Midbrain (tissue), 1 donor: Measurements from ENCODE around the gene OR9K2.
"Not testable (repeated sequence)": the region's sequence is repeated elsewhere in the genome, so short reads cannot be mapped to it uniquely, and the experiment has no call there.

Experiments used
- DNase-seq: peaks from one replicate; lab custom pipeline; 2025; lab: John Stamatoyannopoulos, UW

Gene OR9K2

DNA sequence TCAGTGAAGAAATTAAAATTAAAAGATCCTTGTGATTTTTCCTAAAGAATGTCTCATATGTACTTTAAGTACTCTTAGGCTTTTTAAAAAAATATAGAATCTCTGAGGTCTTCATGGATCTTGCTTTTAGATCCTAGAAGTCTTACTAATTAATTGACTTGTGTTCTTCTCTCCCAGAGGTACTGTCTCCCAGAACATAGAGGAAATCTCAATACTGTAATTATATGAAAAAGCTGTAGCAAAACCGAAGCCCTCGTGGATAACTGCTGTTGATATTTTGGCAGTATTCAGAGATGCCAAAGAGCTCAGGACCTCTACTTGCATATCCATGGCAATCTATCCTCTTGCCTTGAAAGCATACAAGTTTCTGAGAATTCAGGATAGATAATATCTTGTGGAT lies at the start of gene OR9K2:
TSS of gene OR9K2 (plus strand) at position 301 of the 400 bp plus-strand sequence. CDS start 3,429 bp downstream, outside the sequence.
- no peak for DNase-seq

DNA sequence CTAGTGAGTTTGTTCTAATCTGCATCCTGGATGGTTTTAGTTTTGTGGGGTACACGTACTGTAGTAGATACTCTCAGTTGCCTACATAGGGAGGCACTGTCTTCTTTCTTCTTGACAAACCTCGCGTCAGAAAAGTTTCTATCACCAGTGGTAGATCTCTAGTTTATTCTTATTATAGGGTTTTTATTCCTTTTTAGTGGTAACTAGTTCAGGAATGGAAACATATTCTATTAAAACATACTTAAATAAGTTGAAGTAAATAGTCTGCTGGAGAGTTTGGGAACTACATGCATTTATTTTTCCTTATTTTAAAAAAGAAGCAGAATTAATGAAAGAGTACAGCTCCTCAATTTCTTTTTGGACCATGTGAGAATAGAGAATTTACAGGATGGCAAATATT lies 33.6 kb upstream of the OR9K2 start:
- no peak for DNase-seq

DNA sequence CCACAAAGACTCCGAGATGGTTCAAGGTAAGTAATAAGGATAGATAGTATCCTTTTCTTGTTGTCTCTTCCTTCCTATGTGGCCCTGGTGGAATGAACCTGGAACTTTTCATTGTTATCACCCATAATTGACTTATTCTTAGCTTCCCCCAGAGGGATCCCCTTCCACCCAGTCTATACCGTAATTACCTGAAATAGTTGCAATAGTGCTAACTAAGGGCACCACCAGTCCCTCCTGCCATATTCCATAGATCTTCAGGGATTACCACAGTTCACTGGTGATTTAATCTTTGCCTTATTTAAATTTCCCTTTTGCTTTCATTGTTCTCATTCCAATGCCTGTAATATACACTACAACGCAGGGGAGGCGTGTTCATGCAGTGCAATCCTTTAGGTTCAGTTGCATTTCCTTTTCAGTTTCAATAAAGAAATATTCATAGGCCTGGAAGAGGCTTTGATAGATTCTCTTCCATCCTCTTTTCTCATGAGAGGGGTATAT lies 13.8 kb upstream of the OR9K2 start:
- no peak for DNase-seq

DNA sequence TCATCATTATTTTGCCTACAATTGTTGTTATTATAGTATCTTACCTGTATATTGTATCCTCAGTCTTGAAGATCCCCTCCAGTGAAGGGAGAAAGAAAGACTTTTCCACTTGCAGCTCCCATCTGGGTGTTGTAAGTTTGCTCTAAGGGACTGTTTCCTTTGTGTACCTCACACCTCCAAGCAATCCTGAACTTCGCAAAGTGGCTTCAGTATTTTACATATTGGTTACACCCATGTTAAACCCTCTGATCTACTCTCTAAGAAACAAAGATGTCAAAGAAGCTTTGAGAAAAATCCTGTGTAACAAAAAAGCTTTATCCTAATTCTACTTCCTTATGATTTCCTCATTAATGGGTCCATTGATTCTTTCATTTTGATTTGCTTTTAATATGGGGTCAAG lies 10.1 kb upstream of the OR9K2 start:
- DNase-seq: no peak

- DNase-seq: no peak
Observed at GRCh38 chr12:55132816-55133215, 6.6 kb downstream of the OR9K2 start.

DNA sequence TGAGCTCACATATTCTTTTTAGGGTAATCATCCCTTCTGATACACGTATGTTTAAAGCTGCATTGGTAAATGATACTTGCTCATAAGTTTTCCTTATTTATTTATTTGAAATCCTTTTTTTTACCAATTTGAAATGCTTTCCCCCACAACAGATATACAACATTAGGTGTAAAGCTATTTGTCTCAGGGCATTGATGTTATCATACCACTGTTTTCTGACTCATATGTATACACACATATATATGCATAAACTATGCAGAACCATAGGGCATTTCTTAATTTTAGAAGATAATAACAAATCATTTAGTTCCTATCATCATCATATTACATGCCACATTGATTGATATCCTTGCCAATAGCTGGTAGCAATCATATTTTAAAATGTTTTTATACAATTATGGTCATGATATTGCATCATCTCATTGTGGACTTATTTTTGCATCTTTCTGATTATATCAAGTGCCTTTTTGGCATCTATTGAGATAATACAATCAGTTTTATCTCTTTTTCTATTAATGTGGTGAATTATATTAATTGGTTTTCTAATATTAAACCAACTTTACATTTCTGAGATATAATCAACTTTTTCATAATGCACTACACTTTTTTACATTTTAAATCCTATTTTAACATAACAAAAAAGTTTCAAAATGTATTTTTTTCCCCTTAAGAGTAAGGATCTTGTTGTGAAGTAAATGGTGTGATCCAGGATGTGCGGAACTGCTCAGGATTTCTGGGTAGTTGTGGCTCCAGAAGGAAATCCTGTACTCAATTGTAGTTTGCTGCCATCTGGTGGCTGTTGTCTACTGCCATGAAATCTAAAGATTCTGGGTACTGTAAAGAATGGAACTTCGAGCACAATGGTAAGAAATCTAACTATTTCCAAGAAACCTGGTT lies 16.7 kb downstream of the OR9K2 start:
- DNase-seq: peak; percentile 72

DNA sequence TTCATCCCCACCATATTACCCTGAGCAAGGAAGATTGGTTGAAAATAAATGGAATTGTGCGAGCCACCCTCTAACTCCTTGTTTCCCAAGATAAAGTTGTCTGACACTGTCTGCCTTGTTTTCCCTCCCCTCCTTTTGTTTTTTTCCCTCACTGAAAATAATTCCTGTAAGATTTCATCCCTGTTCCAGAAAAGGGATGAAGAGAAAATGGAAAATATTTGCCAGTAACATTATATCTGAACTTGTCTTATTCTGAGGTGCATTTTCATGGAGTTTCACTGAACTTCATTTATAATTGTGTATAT lies 17.3 kb downstream of the OR9K2 start:
- no peak for DNase-seq

GRCh38 chr12:55167010-55167640 lies 40.9 kb downstream of the OR9K2 start:
- not testable (repeated sequence) for DNase-seq

- no peak for DNase-seq
Observed at GRCh38 chr12:55171445-55171844, 45.2 kb downstream of the OR9K2 start.

GRCh38 chr12:55171846-55172245 lies 45.6 kb downstream of the OR9K2 start:
- not testable (repeated sequence) for DNase-seq

DNA sequence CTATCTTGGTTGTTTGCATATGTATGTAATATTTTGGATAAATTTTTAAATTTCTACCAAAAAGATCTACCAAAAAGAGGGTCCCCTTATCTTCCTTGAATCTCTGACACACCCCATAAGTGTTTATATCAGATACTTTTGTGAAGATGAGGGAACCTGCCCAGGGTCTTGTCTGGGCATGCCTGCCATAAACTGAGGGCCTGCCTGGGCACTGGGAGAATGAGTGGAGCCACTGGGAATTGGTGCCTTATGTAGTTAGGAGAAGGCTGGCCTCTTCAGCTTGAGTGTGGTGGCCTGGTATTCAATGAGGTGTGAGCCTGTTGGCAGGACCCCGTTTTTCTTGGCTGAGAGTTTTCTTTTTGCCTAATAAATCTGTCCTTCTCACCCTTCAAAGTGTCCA lies 46.5 kb downstream of the OR9K2 start:
- DNase-seq: no peak

GRCh38 chr12:55173456-55173855 lies 47.2 kb downstream of the OR9K2 start:
- DNase-seq: no peak
